Measurements from ENCODE around the gene LAT. TPM values are rescaled to one million over a fixed set of nuclear protein-coding genes. Genes with fewer than 3 reads are reported as not detected.

LAT gene
- total and polyA plus RNA-seq, 4 donors, result 9.0 to 155 (median 17.3) TPM

DNA sequence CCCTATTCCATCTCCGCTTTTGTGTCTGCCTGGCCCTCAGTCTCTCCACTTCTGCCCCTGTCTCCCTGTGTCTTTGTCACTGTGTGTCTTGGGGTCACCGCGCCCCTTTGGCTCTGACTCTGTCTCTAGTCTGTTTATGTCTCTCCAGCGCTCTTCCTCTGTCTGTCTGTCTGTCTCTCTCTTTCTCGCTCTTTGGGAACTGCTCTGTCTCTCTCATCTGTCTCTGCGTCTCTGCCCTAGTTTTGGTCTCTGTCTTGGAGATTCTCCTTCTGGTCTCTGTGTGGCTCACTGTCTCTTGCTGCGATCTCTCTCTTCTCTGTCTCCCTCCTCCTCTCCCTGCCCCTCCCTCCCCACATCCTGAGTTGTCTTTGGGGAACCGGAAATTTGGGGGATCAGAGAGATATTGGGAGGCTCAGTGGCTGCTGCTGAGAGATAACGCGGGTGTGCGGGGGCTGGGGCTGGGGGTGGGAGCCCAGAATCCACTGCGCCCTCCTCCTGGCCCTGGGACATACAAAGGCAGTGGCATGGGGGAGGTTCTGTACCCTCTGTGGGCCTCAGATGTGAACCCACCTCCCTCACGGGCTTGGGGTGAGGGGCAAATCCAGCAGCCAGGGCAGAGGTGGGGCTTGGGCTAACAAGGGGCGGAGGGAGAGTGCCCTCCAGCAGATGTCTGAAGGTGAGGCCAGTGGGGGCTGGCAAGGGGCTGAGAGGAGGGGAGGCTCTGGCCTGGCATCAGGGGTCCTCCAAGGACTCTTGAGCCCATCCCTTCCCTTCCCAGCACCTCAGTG, 24.4 kb downstream of the LAT start:
- intact Hi-C loops (cut with DNase I), result no loop called here
- whole genome bisulfite sequencing, 2 donors, result 68 to 74% methylated on average over 14 of the region's 14 CpGs
- no peaks in the 10 kb centered on the region for H3K4me1 ChIP-seq (ENCODE audit: control insufficient read depth in 1 of 2, insufficient read depth in 2 of 2, low read length in 2 of 2)
- H3K4me3 ChIP-seq (ENCODE audit: low read length in 2 of 2), result no peak overlapping the region
- no peak for ATAC-seq (ENCODE audit: low FRiP score)
- H3K36me3 ChIP-seq (ENCODE audit: control insufficient read depth in 1 of 2, insufficient read depth in 2 of 2, low read length in 1 of 2), result no peaks in the 10 kb centered on the region
- no peaks in the 10 kb centered on the region for H3K27me3 ChIP-seq (ENCODE audit: control insufficient read depth in 1 of 2, insufficient read depth in 2 of 2, low read length in 1 of 2)
- no peak for DNase-seq
- H3K27ac ChIP-seq (ENCODE audit: low read depth in 1 of 2, low read length in 2 of 2), result no peak overlapping the region
- H3K9me3 ChIP-seq (ENCODE audit: control insufficient read depth, low read length), result no peaks in the 10 kb centered on the region

DNA sequence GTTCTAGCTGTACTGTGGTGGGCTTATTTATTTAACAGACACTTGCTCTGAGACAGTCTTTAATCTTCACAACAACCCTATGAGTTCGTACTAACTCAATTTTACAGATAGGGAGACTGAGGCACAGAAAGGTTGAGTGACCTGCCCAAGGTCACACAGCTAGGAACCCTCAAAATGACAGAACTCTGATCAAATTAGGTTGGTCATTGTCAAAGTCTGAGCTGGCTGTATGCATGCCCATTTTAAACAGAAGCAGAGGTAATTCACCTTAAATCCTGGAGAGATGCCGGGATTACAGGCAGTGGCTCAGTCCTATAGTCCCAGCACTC, 24.9 kb downstream of the LAT start:
- WGBS, 2 donors, result 77 to 85% methylated on average over 2 of the region's 2 CpGs
- no peaks in the 10 kb centered on the region for H3K4me1 ChIP-seq (ENCODE audit: control insufficient read depth in 1 of 2, insufficient read depth in 2 of 2, low read length in 2 of 2)
- ATAC-seq (ENCODE audit: low FRiP score) (no peak), DNase-seq (no peak)
- H3K36me3 ChIP-seq (ENCODE audit: control insufficient read depth in 1 of 2, insufficient read depth in 2 of 2, low read length in 1 of 2), result no peaks in the 10 kb centered on the region
- intact Hi-C loops (cut with DNase I), result no loop called here
- H3K9me3 ChIP-seq (ENCODE audit: control insufficient read depth, low read length), result no peaks in the 10 kb centered on the region
- H3K27me3 ChIP-seq (ENCODE audit: control insufficient read depth in 1 of 2, insufficient read depth in 2 of 2, low read length in 1 of 2), result no peaks in the 10 kb centered on the region
- H3K27ac ChIP-seq (ENCODE audit: low read depth in 1 of 2, low read length in 2 of 2), result no peak overlapping the region
- no peak overlapping the region for H3K4me3 ChIP-seq (ENCODE audit: low read length in 2 of 2)

DNA sequence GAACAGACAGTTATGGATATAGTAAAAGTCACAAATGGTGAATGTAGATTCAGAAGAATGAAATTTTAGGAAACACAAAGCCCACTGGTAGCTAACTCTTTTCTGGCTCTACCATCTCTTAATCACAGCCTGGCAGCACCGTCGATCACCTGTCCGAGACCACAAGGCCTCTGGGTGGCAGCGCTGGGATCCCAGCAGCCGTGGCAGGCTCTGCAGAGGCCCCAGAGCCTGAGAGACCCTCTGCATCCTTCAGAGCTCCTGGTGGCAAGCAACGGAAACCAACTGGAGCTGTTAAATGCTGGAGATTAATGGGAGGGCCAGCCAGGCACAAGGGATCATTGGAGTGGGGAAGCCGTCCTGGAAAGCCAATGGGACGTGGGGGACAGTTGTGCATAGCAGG, 26.3 kb downstream of the LAT start:
- ATAC-seq (ENCODE audit: low FRiP score) (no peak), DNase-seq (no peak)
- Histone ChIP-seq H3K27me3 (ENCODE audit: control insufficient read depth in 1 of 2, insufficient read depth in 2 of 2, low read length in 1 of 2) (no peaks in the 10 kb centered on the region), H3K4me3 (ENCODE audit: low read length in 2 of 2) (no peak overlapping the region), H3K4me1 (ENCODE audit: control insufficient read depth in 1 of 2, insufficient read depth in 2 of 2, low read length in 2 of 2) (no peaks in the 10 kb centered on the region), H3K36me3 (ENCODE audit: control insufficient read depth in 1 of 2, insufficient read depth in 2 of 2, low read length in 1 of 2) (no peaks in the 10 kb centered on the region), H3K9me3 (ENCODE audit: control insufficient read depth, low read length) (no peaks in the 10 kb centered on the region), H3K27ac (ENCODE audit: low read depth in 1 of 2, low read length in 2 of 2) (no peak overlapping the region)
- WGBS, 2 donors, result 50 to 56% methylated on average over 8 of the region's 8 CpGs
- intact Hi-C loops (cut with DNase I), result no loop called here

DNA sequence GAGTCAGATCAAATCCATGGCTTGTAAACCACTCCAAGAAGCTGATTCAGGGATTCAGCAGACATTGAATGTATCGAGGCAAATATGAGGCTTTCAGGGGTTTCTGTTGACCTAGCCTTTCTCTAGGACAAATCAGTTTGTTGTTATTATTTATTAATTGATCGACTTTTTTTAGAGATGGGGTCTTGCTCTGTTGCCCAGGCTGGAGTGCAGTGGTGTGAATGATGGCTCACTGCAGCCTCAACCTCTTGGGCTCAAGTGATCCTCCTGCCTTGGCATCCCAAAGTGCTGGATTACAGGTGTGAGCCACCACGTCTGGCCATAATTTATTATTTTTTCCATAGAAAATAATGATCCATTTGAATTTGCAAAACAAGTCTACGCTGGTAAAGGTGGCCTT, 27.0 kb downstream of the LAT start:
- Histone ChIP-seq H3K27me3 (ENCODE audit: control insufficient read depth in 1 of 2, insufficient read depth in 2 of 2, low read length in 1 of 2) (no peaks in the 10 kb centered on the region), H3K9me3 (ENCODE audit: control insufficient read depth, low read length) (no peaks in the 10 kb centered on the region), H3K27ac (ENCODE audit: low read depth in 1 of 2, low read length in 2 of 2) (no peak overlapping the region), H3K4me3 (ENCODE audit: low read length in 2 of 2) (no peak overlapping the region), H3K4me1 (ENCODE audit: control insufficient read depth in 1 of 2, insufficient read depth in 2 of 2, low read length in 2 of 2) (no peaks in the 10 kb centered on the region), H3K36me3 (ENCODE audit: control insufficient read depth in 1 of 2, insufficient read depth in 2 of 2, low read length in 1 of 2) (no peaks in the 10 kb centered on the region)
- 75 to 84% methylated on average over 4 of the region's 4 CpGs for WGBS, 2 donors
- no peak for ATAC-seq (ENCODE audit: low FRiP score)
- no peak for DNase-seq
- intact Hi-C loops (cut with DNase I), result no loop called here

DNA sequence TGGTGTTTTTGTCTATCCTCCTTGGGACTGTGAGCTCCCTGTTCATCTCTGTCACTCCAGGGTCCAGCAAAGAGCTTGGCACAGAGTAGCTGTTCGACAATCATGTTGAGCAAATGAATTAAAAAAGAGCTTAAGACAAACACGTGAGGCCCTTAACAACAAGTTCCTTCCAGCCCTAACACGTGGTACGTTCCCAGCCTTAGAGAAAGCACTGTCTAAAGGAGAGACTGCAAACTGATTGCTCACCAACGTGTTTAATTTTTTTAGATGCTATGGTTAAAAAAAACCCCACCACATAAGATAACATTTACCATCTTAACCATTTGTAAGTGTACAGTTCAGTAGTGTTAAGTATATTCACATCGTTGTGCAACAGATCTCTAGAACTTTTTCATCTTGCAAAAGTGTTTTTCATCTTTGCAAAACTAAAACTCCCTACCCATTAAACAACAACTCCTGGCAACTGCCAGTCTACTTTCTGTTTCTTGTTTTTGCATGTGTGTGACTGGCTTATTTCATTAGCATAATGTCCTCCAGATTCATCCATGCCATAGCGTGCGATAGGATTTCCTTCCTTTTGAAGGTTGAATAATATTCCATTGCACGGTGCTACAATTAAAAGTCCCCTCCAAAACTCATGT, 28.2 kb downstream of the LAT start:
- DNase-seq, result no peak
- 63 to 65% methylated on average over 9 of the region's 9 CpGs for WGBS, 2 donors
- ATAC-seq (ENCODE audit: low FRiP score), result no peak
- H3K9me3 ChIP-seq (ENCODE audit: control insufficient read depth, low read length), result peaks cover 1% of the 10 kb centered on the region
- no peaks in the 10 kb centered on the region for H3K36me3 ChIP-seq (ENCODE audit: control insufficient read depth in 1 of 2, insufficient read depth in 2 of 2, low read length in 1 of 2)
- H3K4me1 ChIP-seq (ENCODE audit: control insufficient read depth in 1 of 2, insufficient read depth in 2 of 2, low read length in 2 of 2), result no peaks in the 10 kb centered on the region
- H3K27me3 ChIP-seq (ENCODE audit: control insufficient read depth in 1 of 2, insufficient read depth in 2 of 2, low read length in 1 of 2), result no peaks in the 10 kb centered on the region
- no peak overlapping the region for H3K4me3 ChIP-seq (ENCODE audit: low read length in 2 of 2)
- no peak overlapping the region for H3K27ac ChIP-seq (ENCODE audit: low read depth in 1 of 2, low read length in 2 of 2)
- intact Hi-C loops (cut with DNase I), result no loop called here

DNA sequence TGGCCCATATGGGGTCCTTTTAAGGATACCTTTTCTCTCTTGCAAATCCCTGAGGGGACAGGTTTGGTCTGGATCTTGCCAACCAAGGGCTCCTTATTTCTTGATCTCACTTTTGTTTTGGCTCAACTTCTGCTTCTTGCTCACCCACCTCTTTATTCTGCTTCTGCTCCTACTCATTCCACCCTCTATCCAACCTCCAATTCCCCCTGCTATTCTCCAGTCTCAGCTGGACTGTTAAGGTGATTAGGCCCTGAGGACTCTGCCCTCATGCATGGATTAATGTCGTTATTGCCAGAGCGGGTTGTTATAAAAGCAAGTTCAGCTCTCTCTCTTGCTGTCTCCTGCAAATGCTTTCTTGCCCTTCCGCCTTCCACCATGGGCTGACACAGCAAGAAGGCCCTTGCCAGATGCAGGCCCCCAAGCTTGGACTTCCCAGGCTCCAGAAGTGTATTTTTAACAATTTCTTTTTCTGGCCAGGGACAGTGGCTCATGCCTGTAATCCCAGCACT, 29.8 kb downstream of the LAT start:
- intact Hi-C loops (cut with DNase I), result no loop called here
- H3K27ac ChIP-seq (ENCODE audit: low read depth in 1 of 2, low read length in 2 of 2), result no peak overlapping the region
- 81 to 86% methylated on average over 3 of the region's 3 CpGs for WGBS, 2 donors
- DNase-seq, result no peak
- ATAC-seq (ENCODE audit: low FRiP score), result no peak
- no peaks in the 10 kb centered on the region for H3K4me1 ChIP-seq (ENCODE audit: control insufficient read depth in 1 of 2, insufficient read depth in 2 of 2, low read length in 2 of 2)
- H3K9me3 ChIP-seq (ENCODE audit: control insufficient read depth, low read length), result peaks cover 1% of the 10 kb centered on the region
- H3K36me3 ChIP-seq (ENCODE audit: control insufficient read depth in 1 of 2, insufficient read depth in 2 of 2, low read length in 1 of 2), result no peaks in the 10 kb centered on the region
- no peaks in the 10 kb centered on the region for H3K27me3 ChIP-seq (ENCODE audit: control insufficient read depth in 1 of 2, insufficient read depth in 2 of 2, low read length in 1 of 2)
- no peak overlapping the region for H3K4me3 ChIP-seq (ENCODE audit: low read length in 2 of 2)

DNA sequence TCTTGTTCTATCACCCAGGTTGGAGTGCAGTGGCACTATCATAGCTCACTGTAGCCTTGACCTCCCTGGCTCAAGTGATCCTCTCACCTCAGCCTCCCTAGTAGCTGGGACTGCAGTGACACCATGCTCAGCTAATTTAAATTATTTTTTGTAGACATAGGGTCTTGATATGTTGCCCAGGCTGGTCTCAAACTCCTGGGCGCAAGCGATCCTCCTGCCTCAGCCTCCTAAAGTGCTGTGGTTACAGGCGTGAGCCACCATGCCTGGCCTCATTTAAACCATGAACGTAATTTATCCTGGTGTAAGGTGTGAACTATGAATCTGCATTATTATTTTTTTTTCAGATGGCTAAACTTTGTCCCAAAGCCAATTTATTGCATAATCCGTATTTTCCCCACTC, 37.3 kb downstream of the LAT start:
- Histone ChIP-seq H3K4me3 (ENCODE audit: low read length in 2 of 2) (no peak overlapping the region), H3K9me3 (ENCODE audit: control insufficient read depth, low read length) (peaks cover 1% of the 10 kb centered on the region), H3K4me1 (ENCODE audit: control insufficient read depth in 1 of 2, insufficient read depth in 2 of 2, low read length in 2 of 2) (no peaks in the 10 kb centered on the region), H3K27me3 (ENCODE audit: control insufficient read depth in 1 of 2, insufficient read depth in 2 of 2, low read length in 1 of 2) (no peaks in the 10 kb centered on the region), H3K27ac (ENCODE audit: low read depth in 1 of 2, low read length in 2 of 2) (no peak overlapping the region), H3K36me3 (ENCODE audit: control insufficient read depth in 1 of 2, insufficient read depth in 2 of 2, low read length in 1 of 2) (no peaks in the 10 kb centered on the region)
- ATAC-seq (ENCODE audit: low FRiP score) (no peak), DNase-seq (peak in 1 of 2 donors; percentile 13)
- 83 to 84% methylated on average over 5 of the region's 5 CpGs for WGBS, 2 donors
- intact Hi-C loops (cut with DNase I), result no loop called here

DNA sequence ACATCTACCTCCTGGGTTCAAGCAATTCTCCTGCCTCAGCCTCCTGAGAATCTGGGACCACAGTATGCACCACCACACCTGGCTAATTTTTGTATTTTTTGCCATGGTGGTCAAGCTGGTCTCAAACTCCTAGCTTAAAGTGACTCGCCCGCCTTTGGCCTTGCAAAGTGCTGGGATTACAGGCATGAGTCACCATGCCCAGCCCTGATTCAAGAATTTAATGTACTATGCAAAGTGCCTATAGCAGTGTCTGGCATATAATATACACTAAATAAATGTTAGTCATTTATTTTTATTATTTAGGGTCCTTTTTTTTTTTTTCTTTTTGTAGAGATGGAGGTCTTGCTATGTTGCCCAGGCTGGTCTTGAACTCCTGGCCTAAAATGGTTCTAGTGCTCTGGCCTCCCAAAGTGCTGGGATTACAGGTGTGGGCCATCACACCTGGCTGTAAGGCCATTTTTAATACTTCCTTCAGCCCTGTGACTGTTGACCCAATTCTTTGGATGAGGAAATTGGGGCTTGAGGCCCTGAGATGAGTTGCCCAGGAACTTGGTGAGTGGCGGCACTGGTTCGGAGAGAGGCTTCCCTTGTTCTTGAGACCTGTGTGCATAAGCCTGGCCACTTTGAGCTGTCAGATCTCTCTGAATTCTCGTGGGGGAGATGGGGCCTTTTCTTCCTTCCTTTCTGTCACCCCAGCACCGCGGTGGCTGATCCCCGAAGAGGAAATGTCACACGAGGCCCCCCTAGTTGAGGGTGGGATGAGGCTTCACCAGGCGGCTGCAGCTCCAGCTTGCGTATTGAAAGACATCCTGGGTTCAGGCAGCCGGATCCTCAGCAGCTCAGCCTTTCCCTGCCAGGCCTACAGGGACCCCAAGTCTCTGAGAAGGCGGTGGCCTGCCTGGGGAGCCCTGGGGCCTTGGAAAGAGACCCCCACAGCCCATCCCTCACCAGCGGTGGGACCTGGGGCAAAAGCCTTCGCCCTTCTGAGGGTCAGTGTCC, 38.7 kb downstream of the LAT start:
- H3K9me3 ChIP-seq (ENCODE audit: control insufficient read depth, low read length), result no peaks in the 10 kb centered on the region
- H3K36me3 ChIP-seq (ENCODE audit: control insufficient read depth in 1 of 2, insufficient read depth in 2 of 2, low read length in 1 of 2), result no peaks in the 10 kb centered on the region
- DNase-seq (peak in 1 of 2 donors; percentile 57), ATAC-seq (ENCODE audit: low FRiP score) (no peak)
- intact Hi-C loops (cut with DNase I), result no loop called here
- H3K27me3 ChIP-seq (ENCODE audit: control insufficient read depth in 1 of 2, insufficient read depth in 2 of 2, low read length in 1 of 2), result no peaks in the 10 kb centered on the region
- H3K27ac ChIP-seq (ENCODE audit: low read depth in 1 of 2, low read length in 2 of 2), result no peak overlapping the region
- no peak overlapping the region for H3K4me3 ChIP-seq (ENCODE audit: low read length in 2 of 2)
- H3K4me1 ChIP-seq (ENCODE audit: control insufficient read depth in 1 of 2, insufficient read depth in 2 of 2, low read length in 2 of 2), result no peaks in the 10 kb centered on the region
- WGBS, 2 donors, result 75 to 77% methylated on average over 15 of the region's 15 CpGs
